Measurements from ENCODE around the gene RNF5.

Gene RNF5

DNA sequence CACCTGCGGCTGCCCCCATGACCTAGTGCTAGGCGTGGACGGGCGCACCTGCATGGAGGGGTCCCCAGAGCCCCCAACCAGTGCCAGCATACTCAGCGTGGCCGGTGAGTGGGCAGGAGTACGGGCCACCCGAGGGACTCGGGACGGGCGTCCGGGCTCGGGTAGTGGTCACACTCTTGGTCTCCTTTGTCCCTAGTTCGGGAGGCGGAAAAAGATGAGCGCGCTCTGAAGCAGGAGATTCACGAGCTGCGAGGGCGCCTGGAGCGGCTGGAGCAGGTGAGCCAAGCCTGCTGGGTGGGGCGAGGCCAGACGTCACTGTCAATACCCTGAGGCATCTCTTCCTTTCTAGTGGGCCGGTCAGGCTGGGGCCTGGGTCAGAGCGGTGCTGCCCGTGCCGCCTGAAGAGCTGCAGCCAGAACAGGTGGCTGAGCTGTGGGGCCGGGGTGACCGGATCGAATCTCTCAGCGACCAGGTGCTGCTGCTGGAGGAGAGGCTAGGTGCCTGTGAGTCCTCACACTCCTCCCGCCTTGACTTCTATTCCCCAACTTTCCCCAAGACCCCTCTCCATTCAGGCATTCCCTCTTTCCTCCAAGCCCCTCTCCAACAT lies 10.9 kb upstream of the RNF5 start:
- ATAC-seq (ENCODE audit: low read depth) = no peak
- Histone ChIP-seq H3K27ac (ENCODE audit: poor library complexity, severe bottlenecking) (no peak overlapping the region), H3K9me3 (ENCODE audit: severe bottlenecking) (no peaks in the 10 kb centered on the region), H3K36me3 (ENCODE audit: low read depth) (peaks cover 44% of the 10 kb centered on the region), H3K27me3 (ENCODE audit: insufficient read depth, poor library complexity, severe bottlenecking) (no peaks in the 10 kb centered on the region), H3K4me1 (ENCODE audit: insufficient read depth, poor library complexity, severe bottlenecking) (no peaks in the 10 kb centered on the region), H3K4me3 (ENCODE audit: severe bottlenecking) (no peak overlapping the region)
- TF ChIP-seq, protein P1, sequence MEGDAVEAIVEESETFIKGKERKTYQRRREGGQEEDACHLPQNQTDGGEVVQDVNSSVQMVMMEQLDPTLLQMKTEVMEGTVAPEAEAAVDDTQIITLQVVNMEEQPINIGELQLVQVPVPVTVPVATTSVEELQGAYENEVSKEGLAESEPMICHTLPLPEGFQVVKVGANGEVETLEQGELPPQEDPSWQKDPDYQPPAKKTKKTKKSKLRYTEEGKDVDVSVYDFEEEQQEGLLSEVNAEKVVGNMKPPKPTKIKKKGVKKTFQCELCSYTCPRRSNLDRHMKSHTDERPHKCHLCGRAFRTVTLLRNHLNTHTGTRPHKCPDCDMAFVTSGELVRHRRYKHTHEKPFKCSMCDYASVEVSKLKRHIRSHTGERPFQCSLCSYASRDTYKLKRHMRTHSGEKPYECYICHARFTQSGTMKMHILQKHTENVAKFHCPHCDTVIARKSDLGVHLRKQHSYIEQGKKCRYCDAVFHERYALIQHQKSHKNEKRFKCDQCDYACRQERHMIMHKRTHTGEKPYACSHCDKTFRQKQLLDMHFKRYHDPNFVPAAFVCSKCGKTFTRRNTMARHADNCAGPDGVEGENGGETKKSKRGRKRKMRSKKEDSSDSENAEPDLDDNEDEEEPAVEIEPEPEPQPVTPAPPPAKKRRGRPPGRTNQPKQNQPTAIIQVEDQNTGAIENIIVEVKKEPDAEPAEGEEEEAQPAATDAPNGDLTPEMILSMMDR (IDR thresholded peaks at IDR 0.05; ENCODE audit: poor library complexity, severe bottlenecking) = no peak
- no peak for DNase-seq (ENCODE audit: low spot score)

DNA sequence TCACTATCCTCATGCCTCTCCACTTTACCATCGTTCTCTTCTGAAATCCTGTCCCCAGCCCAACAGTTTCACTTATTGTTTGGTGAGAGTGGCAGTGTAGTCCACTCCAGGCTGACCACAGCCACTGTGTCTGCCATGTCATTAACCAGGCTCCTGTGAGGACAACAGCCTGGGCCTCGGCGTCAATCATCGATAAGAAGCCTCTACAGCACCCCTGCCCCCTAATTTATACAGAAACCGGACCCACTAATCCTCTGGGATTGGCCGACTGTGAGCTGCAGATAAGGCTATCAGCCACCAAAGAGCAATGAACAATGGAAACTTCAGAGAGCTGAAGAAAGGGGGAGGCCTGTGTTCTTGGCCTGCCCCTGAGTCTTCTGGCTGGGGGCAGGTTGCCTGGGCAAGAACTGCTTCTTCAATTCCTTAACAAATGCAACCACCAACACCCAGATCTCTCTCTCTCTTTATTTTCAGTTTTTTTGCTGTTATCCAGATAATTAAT lies 10.4 kb upstream of the RNF5 start:
- Histone ChIP-seq H3K36me3 (ENCODE audit: low read depth) (peaks cover 44% of the 10 kb centered on the region), H3K4me3 (ENCODE audit: severe bottlenecking) (no peak overlapping the region), H3K4me1 (ENCODE audit: insufficient read depth, poor library complexity, severe bottlenecking) (no peaks in the 10 kb centered on the region), H3K9me3 (ENCODE audit: severe bottlenecking) (no peaks in the 10 kb centered on the region), H3K27me3 (ENCODE audit: insufficient read depth, poor library complexity, severe bottlenecking) (no peaks in the 10 kb centered on the region), H3K27ac (ENCODE audit: poor library complexity, severe bottlenecking) (no peak overlapping the region)
- no peak for DNase-seq (ENCODE audit: low spot score)
- ATAC-seq (ENCODE audit: low read depth) = no peak
- TF ChIP-seq, protein P1 (IDR thresholded peaks at IDR 0.05; ENCODE audit: poor library complexity, severe bottlenecking) = no peak

DNA sequence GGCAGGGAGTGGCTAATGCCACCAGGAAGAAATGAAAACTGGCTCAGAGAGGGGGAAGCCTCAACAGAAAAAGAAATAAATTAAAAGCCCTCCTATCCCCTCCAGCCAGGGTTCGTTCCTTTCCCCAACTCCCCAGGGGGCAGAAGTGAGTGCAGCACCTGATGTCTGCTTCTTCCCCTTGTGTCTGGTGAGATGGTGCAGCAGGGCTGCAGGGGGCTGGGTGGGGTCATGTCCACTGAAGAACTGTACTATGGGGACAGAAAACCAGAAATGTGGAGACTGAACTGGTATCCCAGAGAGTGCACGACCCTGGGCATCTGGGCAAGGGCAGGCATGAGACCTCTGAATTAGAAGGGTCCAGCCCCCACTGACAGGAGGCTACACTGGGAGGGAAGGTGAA lies 9.9 kb upstream of the RNF5 start:
- H3K27me3 ChIP-seq (ENCODE audit: insufficient read depth, poor library complexity, severe bottlenecking) = no peaks in the 10 kb centered on the region
- DNase-seq (ENCODE audit: low spot score) (no peak), ATAC-seq (ENCODE audit: low read depth) (no peak)
- H3K4me1 ChIP-seq (ENCODE audit: insufficient read depth, poor library complexity, severe bottlenecking) = no peaks in the 10 kb centered on the region
- peaks cover 43% of the 10 kb centered on the region for H3K36me3 ChIP-seq (ENCODE audit: low read depth)
- H3K9me3 ChIP-seq (ENCODE audit: severe bottlenecking) = no peaks in the 10 kb centered on the region
- no peak overlapping the region for H3K27ac ChIP-seq (ENCODE audit: poor library complexity, severe bottlenecking)
- H3K4me3 ChIP-seq (ENCODE audit: severe bottlenecking) = no peak overlapping the region
- TF ChIP-seq, protein P1 (IDR thresholded peaks at IDR 0.05; ENCODE audit: poor library complexity, severe bottlenecking) = no peak

DNA sequence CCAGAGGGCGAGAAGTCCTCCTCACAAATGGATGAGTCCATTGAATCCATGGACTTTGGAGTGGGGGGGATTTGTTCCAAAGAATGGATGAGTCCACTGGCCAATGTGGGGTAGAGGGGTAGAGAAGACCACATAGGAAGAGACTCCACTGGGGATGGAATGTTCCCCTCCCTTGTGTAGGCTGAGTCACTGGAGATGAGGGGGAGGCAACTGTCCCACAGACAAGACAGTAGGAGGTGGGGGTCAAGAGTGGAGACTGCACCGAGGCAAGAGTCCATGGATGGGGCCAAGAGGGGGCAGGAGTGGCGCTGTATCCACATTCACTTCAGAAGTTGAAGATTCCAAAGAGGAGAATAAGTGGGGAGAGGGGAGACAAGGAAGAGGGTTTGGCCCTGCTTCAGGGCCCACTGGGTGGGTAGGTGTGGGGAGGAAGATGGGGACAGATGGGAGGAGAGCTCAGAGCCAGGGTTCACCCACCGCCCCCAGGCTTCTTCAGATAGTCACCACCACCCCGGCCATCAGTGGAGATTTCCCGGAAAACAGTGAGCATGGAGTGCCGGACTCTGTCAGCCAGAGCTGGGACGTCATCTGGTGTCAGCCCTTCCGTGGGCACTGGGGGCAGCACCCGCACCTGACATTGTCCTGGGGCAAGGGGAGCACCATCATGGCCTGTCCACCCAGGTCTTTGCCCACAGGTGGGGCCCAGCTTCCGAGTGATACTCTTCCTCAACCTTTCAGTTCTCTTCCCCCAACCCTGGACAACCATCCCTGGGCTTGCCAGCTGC lies 9.2 kb upstream of the RNF5 start:
- peaks cover 40% of the 10 kb centered on the region for H3K36me3 ChIP-seq (ENCODE audit: low read depth)

More for the DNA sequence above, 9.2 kb upstream of the RNF5 start:
- H3K4me3 ChIP-seq (ENCODE audit: severe bottlenecking) = no peak overlapping the region
- DNase-seq (ENCODE audit: low spot score) = no peak
- no peak overlapping the region for H3K27ac ChIP-seq (ENCODE audit: poor library complexity, severe bottlenecking)
- H3K27me3 ChIP-seq (ENCODE audit: insufficient read depth, poor library complexity, severe bottlenecking) = no peaks in the 10 kb centered on the region
- H3K4me1 ChIP-seq (ENCODE audit: insufficient read depth, poor library complexity, severe bottlenecking) = no peaks in the 10 kb centered on the region
- TF ChIP-seq, protein P1 (IDR thresholded peaks at IDR 0.05; ENCODE audit: poor library complexity, severe bottlenecking) = no peak
- no peaks in the 10 kb centered on the region for H3K9me3 ChIP-seq (ENCODE audit: severe bottlenecking)
- peak; percentile 20; the same call in 2 of the 3 replicates for ATAC-seq (ENCODE audit: low read depth)

All from RWPE2 (cell line).